ENCODE data around the gene IRF2.

IRF2 gene

GRCh38 chr4:184400375-184400870, 73.9 kb downstream of the IRF2 start:
- DNase-seq: no peak
- intact Hi-C loops (cut with DNase I): no loop called here

GRCh38 chr4:184399512-184399908, 74.8 kb downstream of the IRF2 start:
- intact Hi-C loops (cut with DNase I): loop anchor here (10.0 kb wide), 1 partner anchor 135 kb away; no protein-coding TSS in a partner anchor
- peak in 1 of 42 donors; percentile 32 for DNase-seq

GRCh38 chr4:184398741-184399511, 75.4 kb downstream of the IRF2 start:
- intact Hi-C loops (cut with DNase I): loop anchor here (10.0 kb wide), 1 partner anchor 134 kb away; no protein-coding TSS in a partner anchor
- peak in 1 of 42 donors; percentile 37 for DNase-seq

GRCh38 chr4:184397516-184398163, 76.7 kb downstream of the IRF2 start:
- intact Hi-C loops (cut with DNase I): loop anchor here (10.0 kb wide), 1 partner anchor 133 kb away; no protein-coding TSS in a partner anchor
- peak in 30 of 42 donors; percentile 40 to 80 (median 58) for DNase-seq

- intact Hi-C loops (cut with DNase I): loop anchor here (10.0 kb wide), 1 partner anchor 132 kb away; no protein-coding TSS in a partner anchor
- no peak for DNase-seq
These were observed 77.5 kb downstream of the IRF2 start for GRCh38 chr4:184396570-184397515.

- no peak for DNase-seq
- intact Hi-C loops (cut with DNase I): loop anchor here (10.0 kb wide), 1 partner anchor 131 kb away; no protein-coding TSS in a partner anchor
These were observed 78.4 kb downstream of the IRF2 start for GRCh38 chr4:184395971-184396391.

- DNase-seq: peak in 7 of 42 donors; percentile 28 to 72 (median 44)
- intact Hi-C loops (cut with DNase I): loop anchor here (10.0 kb wide), 1 partner anchor 131 kb away; no protein-coding TSS in a partner anchor
These were observed 78.9 kb downstream of the IRF2 start for GRCh38 chr4:184395451-184395917.

- intact Hi-C loops (cut with DNase I): loop anchor here (10.0 kb wide), 1 partner anchor 128 kb away; no protein-coding TSS in a partner anchor
- peak in 4 of 42 donors; percentile 11 to 49 (median 27) for DNase-seq
These were observed 81.4 kb downstream of the IRF2 start for GRCh38 chr4:184392748-184393559.

- intact Hi-C loops (cut with DNase I): loop anchor here (10.0 kb wide), 1 partner anchor 128 kb away; no protein-coding TSS in a partner anchor
These were observed 82.0 kb downstream of the IRF2 start for GRCh38 chr4:184392316-184392715.

GRCh38 chr4:184389978-184390900, 84.1 kb downstream of the IRF2 start:
- intact Hi-C loops (cut with DNase I): loop anchor here (10.0 kb wide), 2 partner anchors 125 to 145 kb away; no protein-coding TSS in a partner anchor
- no peak for DNase-seq

More at GRCh38 chr4:184392316-184392715, 82.0 kb downstream of the IRF2 start:
- DNase-seq: no peak

- no peak for DNase-seq
- intact Hi-C loops (cut with DNase I): loop anchor here (10.0 kb wide), 1 partner anchor 147 kb away; no protein-coding TSS in a partner anchor
These were observed 86.2 kb downstream of the IRF2 start for GRCh38 chr4:184388106-184388505.

- intact Hi-C loops (cut with DNase I): loop anchor here (10.0 kb wide), 1 partner anchor 147 kb away; no protein-coding TSS in a partner anchor
- DNase-seq: no peak
These were observed 87.0 kb downstream of the IRF2 start for GRCh38 chr4:184387351-184387750.

- DNase-seq: no peak
- intact Hi-C loops (cut with DNase I): loop anchor here (10.0 kb wide), 1 partner anchor 148 kb away; no protein-coding TSS in a partner anchor
These were observed 88.0 kb downstream of the IRF2 start for GRCh38 chr4:184386271-184386781.

- intact Hi-C loops (cut with DNase I): loop anchor here (10.0 kb wide), 1 partner anchor 149 kb away; no protein-coding TSS in a partner anchor
- peak in 10 of 42 donors; percentile 17 to 71 (median 46) for DNase-seq
These were observed 88.6 kb downstream of the IRF2 start for GRCh38 chr4:184385705-184386141.

GRCh38 chr4:184384810-184385557, 89.4 kb downstream of the IRF2 start:
- DNase-seq: no peak
- intact Hi-C loops (cut with DNase I): loop anchor here (10.0 kb wide), 1 partner anchor 150 kb away; no protein-coding TSS in a partner anchor
